Measurements from ENCODE around the gene AOC2.

- TF ChIP-seq CTCF (IDR thresholded peaks at IDR 0.05) = no peak
- TF ChIP-seq POLR2A (IDR thresholded peaks at IDR 0.05) = no peak
These were observed 28.9 kb downstream of the AOC2 start for GRCh38 chr17:42873315-42873714.

Measured in thyroid gland (tissue), 4 donors.